Measurements from ENCODE around the gene SNX8.
A peak's percentile ranks its signal among the peaks of the same experiment; 100 is the strongest.

The SNX8 gene

DNA sequence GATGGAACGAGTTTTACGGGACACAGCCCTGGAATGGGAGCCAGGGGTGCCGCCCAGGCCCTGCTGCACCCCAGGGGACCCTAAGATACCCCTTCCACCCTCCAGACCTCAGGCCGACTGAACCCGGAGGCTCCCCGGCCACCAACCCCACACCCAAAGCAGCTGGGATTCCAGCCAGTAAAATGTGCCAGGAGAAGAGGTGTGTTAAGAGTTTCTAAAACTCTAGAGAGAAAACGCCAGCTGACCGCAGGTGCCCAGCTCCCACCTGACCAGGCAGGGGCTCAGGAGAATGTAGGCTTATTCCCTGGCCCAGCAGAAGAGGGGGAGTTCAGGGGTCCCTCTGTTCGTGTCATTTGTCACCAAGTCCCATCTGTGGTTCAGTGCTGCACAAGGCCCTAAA is 54.8 kb downstream of the SNX8 start:
- no peak for DNase-seq

DNA sequence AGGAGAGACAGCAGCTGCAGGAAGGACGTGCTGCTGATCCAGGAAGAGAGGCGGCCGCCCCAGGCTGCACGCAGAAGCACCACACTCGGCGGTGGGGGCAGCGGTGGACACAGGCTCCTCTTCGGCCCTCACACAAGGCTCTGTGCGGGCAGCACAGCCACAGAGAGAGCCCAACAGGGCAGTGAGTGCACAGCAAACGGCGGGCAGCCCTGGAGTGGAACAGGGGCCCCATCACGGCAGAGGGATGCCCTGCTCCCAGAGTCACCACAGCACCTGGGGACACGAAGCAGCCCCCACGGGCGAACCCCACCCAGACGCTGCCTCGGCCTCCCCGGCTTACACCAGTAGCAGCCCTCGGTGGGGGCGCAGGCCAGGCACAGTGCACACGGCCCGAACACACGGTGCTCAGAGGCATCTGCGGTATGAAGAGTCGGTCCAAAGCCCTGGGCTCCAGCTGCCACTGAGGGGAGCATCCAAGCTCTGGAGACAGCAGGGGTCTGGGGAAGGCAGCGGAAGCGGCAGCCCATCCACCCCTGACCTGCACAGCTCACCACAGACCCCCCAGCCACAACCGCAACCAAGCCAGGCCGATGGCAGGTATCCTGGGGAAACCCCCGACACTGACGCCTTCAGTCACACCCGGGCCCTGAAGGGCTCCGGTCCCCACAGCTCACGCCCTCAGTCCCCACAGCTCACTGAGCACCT is 55.4 kb downstream of the SNX8 start:
- no peak for DNase-seq

DNA sequence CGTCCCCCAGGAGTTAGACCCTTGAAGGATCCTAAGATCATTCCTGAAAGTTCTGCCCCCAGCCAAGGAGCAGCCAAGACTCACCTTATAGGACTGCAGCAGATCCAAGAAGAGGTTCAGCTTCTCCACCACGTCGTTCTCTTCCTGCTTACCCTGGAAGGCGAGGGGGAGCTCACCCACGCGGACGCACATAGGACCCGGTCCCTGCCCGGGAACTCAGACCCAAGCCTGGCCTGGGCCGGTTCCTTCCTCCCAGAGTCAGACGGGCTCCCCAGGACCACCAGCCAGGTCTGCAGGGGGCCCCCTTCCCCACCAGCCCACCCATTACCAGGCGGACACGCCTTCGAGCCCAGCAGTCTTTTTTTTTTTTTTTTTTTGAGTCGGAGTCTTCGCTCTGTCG is 56.6 kb downstream of the SNX8 start:
- no peak for DNase-seq

DNA sequence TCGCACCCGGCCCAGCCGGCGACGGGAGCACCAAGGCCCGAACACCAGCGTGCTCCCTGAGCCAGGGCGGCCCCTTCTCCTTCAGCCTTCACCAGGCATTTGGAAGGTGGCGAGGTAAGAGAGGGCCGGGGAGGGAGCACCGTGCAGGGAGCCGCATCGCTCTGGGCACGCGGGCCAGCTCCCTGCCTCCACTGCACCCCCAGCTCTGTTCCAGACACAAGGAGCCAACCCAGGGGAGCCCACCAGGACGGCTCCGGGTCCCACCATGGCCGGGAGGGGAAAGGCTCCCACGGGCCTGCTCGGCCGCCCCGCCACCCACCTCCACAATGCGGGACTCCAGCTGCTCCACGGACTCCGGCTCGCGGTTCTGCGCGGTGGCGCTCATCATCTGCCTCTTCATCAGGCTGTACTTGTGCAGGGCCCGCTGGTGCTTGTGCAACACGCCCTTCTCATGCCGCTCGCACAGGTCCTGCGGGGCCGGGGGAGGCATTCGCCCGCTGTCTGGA is 57.1 kb downstream of the SNX8 start:
- DNase-seq: no peak

DNA sequence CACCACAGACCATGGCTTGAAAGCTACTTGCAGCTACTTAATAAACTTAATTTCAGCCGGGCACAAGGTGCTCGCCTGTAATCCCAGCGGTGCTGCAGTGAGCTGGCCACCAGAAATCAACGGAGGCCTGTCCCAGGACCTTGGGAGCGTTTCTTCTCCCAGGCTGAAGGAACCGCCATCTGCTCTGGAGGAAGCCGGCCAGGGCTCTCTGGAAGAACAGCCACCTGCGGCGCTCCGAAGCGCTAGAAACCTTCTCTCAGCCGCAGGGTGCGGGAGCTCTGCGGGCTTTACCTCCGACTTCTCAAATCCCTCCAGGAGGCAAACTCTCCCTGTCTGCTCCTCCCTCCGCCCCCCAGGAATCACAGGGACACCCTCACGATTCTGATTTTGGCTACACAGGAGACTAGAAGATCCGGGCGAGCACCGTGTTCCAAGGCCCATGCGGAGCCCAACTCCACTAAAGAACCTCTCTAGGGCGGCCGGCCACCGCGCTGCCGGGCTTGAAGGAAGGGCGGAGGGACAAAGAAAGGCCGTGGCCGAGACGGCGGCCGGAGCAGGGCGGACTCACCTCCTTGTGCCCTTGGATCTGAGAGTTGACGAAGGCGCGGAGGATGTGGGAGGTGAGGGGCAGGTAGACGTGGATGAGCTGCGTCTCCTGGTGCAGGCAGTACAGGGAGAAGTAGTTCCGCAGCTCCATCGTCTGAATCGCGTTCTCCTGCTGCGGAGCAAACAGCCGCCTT is 57.8 kb downstream of the SNX8 start:
- no peak for DNase-seq

DNA sequence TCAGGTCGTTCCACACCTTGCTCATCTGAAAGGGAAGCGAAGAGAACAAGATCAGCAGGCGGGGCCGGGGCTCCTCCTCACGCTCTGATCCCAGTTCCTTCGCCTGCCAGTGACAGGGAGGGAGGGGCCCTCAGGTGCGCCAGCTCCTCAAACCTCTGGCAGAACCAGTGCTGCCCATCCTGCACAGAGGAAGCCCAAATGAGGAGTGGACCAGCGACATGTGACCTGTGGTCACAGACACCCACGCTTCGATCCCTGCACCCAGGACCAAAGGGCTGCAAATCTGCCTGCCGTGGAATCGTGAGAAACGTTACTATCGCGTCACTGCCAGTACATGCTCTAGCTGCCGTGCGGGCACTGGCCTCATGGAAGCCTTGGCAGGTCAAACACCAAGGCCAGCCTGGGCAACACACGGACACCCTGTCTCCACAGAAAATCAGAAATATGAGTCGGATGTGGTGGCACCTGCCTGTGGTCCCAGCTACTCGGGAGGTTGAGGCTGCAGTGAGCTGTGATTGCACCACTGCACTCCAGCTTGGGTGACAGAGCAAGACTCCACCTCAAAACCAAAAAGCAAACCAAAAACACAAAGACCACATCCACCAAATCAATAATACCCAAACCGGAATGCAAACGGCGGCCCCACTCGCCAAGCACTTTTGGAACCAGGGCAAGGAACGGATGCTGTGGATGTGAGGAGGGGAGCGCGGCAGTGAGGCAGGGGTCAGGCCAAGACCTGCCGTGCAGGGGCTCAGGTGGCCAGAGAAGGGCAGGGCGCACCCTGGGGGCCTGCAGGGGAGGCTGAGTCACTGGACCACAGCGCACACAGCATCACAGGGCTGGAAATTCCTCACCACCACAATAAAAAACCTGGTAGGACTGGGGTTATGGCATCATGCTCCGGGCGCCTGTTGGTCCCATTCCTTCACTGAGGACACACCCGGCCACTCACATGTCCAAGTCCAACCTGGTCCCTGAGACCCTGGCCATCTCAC is 58.8 kb downstream of the SNX8 start:
- no peak for DNase-seq

DNA sequence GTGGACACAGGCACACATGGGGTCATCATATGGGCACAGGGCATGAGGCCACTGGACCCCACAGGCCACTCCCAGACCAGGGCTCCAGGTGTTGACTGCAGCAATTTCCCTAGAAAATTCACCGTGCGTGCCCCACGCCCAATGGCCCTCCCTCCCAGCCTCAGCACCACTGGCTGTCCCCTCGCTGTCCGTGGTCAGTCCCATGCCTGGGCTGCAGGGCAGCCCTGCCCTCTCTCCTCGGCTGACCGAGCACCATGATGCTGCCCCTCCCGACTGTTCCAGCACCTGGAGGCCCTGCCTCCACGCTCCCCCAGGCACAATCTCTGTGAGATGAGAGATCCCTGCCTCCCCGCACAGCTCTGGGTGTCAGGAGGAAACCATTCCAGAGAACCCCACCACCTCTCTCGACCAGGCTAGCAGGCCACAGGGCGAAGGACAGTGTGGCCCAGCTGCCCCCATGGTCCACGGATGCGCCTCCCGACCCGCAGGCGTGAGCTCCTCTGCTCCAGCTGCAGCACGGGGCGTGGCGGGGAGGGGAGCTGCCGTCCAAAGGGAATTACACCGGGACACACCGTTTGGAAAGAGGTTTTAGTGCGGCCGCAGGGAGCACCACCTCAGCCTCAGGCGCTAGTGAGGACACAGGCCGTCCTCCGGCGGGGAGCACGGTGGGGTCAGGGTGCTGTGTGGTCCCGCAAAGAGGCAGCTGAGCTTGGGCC is 59.7 kb downstream of the SNX8 start:
- DNase-seq: no peak

DNA sequence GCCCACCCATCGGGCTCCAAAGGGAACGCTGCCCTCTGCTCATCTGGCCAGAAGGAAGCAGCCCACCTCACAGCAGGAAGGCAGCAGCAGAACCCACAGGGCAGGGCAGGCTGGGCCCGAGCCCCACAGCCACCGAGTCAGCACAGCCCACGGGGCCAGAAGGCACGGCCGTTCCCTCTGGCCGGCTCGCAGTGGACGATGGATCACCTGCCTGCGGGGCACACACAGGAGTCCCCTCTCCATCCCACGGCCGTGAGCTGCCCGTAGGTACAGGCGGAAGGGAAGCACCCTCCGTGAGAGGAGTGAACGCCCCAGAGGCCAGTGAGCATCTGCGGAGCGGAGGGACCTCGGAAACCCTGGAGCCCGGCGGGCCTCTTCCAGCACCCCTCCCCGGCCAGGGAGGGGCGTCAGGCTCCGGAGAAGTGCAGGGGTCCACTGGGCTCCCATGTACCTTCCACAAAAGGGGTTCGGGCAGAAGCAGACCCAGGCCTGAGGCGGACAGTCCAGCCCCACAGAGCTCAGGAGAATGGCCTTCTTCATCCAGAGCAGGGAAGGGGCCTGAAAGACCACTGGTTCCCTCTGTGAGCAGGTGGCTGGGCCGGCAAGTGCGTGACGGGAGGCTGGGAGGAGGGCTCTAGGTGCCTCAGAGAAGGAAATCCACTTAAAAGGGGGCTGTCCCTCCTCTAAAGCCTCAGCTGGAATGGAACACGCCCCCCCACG is 60.6 kb downstream of the SNX8 start:
- DNase-seq: no peak

DNA sequence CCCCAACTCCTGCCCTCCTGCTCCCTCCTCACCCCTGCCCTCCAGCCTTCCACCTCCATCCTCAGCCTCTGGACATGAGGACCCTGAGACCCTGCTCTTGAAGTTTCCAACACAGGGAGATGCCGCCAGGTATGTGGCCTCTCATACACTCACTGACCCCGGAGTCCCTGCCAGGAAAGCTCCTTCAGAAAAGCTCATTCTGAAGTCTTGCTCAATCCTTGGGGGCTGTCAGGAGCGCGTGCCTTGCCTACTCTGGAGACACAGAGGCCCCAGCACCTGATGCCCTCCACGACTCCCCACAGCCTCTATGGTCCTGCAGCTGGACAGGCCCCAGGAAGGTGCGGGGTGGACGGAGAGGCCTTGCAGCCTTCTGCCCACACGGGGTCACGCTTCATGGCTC is 61.2 kb downstream of the SNX8 start:
- DNase-seq: no peak

DNA sequence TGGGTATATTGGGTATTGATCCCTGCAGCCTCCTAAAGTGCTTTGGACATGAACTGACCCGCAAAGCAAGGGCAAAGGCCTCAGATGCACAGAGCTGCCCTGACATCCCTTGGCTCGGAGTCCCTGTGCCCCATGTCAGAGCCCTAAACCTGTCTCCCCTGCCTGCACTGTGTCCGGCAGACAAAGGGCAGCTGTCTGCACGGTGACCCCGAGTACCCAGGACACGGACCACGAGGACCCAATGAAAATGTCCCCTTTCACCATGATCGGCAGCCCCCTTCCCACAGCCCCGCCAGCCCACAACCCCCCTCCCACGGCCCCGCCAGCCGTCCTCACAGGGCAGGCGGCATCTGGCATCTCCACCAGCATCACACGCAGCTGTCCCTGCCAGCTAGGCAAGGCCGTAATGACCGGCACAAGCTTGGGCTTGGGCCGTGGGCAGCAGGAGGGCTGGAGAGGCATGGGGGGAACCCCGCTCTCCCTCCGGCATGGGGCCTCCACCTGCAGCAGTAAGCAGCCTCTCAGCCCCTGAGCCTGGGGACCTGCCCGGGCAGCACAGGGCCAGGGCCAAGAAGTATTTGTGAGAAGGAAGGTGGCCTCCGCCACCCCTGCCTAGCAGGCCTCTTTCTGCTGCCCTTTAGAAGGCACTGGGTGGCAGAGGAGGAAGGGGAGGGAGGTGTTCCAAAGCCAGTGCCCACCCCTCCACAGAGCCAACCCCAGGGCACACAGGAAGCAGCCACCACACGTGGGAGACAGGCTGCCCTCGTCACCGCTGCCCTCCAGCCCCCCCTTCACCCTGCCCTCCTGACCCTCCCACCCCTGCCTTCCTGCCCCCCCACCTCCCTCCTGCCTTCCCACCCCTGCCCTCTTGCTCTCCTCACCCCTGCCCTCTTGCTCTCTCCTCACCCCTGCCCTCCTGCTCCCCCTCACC is 62.1 kb downstream of the SNX8 start:
- no peak for DNase-seq

DNA sequence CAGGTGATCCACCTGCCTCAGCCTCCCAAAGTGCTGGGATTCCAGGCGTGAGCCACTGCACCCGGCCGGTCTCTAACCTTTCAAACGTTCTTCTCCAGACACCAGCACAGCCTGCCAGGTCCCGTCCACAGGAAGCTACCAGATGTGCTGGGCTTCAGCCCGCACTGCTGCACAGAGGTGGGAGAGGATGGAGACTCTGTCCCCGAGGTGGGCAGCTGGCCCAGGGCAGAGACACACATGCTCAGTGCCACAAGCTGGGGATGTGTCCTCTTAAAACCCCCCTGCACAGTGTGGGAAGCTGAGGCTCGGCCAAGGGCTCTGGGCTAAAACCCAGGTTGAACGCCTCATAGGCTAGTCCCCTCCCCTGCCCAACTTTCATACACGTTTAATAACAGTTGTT is 62.9 kb downstream of the SNX8 start:
- no peak for DNase-seq

DNA sequence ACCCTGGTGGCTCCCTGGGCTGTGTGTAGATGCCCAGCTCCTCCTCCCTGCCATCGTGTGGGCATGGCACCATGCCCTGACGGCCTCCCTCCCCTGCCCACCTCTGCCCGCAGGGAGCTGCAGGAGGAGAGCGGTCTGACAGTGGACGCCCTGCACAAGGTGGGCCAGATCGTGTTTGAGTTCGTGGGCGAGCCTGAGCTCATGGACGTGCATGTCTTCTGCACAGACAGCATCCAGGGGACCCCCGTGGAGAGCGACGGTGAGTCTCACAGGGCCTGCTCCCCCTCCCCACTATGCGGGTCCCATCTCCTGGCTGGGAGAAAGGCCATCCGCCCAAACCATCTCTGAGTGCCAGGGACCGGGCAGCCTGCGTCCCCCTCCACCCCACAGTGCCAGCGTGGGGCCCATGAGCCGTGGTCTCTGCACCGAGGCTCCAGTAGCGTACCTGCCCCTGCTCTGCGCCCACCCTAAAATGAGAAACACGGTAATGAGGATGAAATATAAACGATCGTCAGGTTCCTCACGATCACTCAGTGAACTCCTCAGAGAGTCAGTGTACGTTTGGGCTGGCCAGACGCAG is 64.4 kb downstream of the SNX8 start:
- no peak for DNase-seq

DNA sequence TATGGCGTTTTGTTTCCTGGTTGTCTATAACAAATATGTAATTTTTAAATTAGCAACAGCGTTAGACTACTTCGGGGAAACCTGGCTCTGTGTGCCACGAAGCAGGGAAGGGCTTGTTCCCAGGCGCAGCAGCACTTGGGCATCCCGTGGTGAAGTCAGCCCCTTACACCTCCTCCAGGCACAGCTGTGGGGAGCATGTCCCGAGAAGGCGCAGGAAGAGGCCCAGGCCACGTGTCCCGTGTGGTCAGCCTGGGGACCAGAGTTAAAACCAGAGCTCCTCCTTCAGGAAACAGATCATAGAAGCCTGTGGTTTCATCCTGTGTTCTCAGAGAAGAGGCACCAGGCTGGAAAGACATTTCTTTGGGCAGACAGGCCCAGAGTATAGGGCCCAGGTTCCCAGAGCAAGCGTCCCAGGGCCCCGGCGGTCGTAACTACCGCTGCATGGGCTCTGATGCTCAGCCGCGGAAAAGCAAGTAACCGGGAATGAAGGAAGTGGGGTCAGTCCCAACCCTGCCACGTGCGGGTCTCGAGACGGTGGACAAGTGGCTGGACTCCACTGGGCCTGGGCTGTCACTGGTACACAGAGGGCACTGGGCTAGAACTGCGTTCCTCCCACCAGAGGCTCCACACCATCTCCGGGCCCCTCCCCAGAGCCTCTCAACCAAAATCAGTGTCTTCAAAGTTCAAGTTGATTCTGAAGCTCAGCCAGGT is 65.1 kb downstream of the SNX8 start:
- DNase-seq: no peak

DNA sequence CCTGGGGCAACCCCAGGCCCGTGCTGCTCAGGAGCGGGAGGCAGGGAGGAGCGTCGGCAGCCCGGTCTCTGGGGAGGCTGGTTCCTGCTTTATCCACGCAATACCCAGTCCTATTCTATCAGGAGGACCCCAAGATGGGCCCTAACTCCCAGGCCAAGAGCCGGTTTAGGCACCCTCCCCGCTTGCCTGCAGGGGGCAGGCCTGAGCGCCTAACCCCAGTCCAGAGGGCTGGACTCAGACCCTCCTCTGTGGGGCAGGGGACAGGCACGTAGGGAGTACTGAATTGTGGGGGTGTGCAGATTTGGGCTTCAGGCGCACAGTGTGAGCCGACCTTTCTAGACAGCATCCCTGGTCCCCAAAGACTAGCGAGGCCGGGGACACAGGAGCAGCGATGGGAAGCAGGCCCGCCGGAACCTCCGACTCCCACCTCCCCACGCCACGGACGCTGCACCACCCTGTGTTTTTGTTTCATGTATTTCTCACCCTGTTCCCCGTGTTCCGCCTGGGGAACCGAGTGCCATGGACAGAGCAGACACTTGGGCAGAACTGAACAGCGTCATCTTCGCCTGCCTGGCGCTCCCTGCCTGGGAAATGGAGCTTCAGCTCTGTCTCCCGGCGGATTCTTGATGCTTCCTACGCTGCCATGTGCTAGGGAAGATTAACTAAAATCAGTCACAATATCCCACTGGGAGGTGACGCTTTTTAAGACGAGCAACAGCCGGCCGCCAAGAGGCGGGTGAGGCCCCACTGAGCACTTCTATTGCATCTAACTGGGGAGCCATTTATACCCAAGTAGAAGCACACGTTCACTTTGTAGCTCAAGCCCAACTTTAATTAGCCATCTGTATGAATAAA is 66.9 kb downstream of the SNX8 start:
- no peak for DNase-seq

DNA sequence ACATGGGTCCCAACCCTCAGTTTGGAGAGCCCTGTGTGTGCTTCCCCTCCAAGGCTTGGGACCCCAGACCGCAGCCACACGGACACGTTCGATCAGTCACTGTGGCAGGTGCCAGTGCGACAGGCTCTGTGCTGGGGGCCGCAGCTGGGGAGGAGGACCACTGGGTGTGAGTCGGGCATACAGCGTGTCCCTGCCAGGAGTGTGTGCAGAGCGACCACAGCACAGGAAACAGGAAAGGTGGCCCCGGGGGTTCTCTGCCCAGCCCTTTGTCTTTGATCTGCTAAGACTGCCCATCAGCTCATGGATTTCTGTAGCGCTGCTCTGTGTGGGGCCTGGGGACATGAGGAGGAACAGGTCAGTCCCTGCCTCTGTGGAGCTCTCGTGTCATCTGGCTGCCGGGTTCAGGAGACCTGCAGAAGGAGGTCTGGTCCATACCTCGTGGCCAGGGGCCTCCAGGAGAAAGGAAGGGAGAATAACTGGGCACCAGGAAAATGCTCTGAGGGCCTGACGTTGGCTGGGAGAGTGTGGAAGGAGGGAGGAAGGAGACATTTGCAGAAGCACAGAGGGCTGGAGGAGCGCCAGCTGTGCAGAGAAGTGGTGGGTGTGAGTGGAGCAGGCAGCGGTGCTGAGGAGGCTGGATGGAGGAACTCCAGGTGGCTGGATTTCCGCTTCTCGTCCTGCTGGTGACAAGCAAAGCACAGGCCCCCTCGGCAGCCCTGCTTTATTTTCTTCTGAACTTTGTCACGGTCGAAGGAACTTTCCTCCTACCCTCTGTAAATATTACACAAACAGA is 68.2 kb downstream of the SNX8 start:
- DNase-seq: peak; percentile 20

DNA sequence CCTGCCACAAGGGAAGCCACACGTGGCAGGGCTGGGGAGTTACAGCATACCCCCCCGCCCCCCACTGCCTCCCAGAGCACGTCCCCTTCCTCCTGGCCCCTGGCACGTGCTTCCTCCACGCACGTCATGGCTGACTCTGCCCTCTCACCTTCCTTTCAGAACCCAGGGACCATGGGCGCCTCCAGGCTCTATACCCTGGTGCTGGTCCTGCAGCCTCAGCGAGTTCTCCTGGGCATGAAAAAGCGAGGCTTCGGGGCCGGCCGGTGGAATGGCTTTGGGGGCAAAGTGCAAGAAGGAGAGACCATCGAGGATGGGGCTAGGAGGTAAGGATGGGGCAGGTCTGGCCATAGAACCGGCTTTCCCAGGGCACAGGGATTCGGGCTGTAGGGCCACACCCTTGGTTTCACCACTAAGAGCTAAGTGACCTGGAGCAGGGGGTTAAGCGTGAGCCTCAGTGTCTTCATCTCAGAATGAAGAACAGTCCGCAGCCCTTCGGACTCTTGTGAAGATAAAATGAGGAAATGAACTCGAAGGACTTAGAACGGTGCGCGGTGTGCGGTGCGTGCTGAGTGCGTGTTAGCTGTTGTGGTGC is 69.7 kb downstream of the SNX8 start:
- no peak for DNase-seq

DNA sequence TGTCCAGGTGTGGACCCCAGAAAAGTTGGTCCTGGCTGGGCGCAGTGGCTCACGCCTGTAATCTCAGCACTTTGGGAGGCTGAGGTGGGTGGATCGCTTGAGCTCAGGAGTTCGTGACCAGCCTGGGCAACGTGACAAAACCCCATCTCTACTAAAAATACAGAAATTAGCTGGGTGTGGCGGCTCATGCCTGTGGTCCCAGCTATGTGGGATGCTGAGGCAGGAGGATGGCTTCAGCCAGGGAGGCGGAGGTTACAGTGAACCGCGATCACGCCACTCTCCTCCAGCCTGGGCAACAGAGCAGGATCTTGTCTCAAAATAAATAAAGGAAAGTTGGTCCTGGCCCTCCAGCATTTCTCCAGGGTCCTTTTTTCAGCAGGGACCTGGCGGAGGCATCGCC is 70.8 kb downstream of the SNX8 start:
- DNase-seq: no peak

All from DMS79 treated with DMSO at 0.1 percent for 48 hours (cell line).